HEK293 (cell line): ENCODE results near the gene USHBP1.
A peak's percentile ranks its signal among the peaks of the same experiment; 100 is the strongest.

Experiments
- GLI4 ChIP-seq: fragments of 450-650 bp; formaldehyde crosslinking; IDR thresholded peaks from 2 replicates; pipeline ENCODE4 v1.5.1; 2016; ENCODE audit warnings: missing biosample characterization, missing genetic modification characterization
- GLIS1 ChIP-seq: fragments of 450-650 bp; formaldehyde crosslinking; IDR thresholded peaks from 2 replicates; pipeline ENCODE4 v1.5.1; 2016; ENCODE audit warnings: missing biosample characterization, missing genetic modification characterization
- IKZF3 ChIP-seq: fragments of 450-650 bp; IDR thresholded peaks from 2 replicates; pipeline ENCODE4 v1.5.0; 2018; ENCODE audit warnings: missing biosample characterization, mild to moderate bottlenecking, missing genetic modification characterization, moderate library complexity
- REPIN1 ChIP-seq: fragments of 450-650 bp; formaldehyde crosslinking; IDR thresholded peaks from 2 replicates; pipeline ENCODE4 v1.5.1; 2017; ENCODE audit warnings: missing biosample characterization, missing genetic modification characterization, low read depth
- ZBTB48 ChIP-seq: fragments of 450-650 bp; formaldehyde crosslinking; IDR thresholded peaks from 2 replicates; pipeline ENCODE4 v1.5.1; 2016; ENCODE audit warnings: missing biosample characterization, missing genetic modification characterization
- ZFP37 ChIP-seq: fragments of 450-650 bp; formaldehyde crosslinking; IDR thresholded peaks from 2 replicates; pipeline ENCODE4 v1.5.1; 2016; ENCODE audit warnings: missing biosample characterization, missing genetic modification characterization
- ZNF16 ChIP-seq: fragments of 450-650 bp; formaldehyde crosslinking; IDR thresholded peaks from 2 replicates; pipeline ENCODE4 v1.5.1; 2016; ENCODE audit warnings: low read depth, missing biosample characterization, missing genetic modification characterization
- ZNF24 ChIP-seq: fragments of 450-650 bp; formaldehyde crosslinking; IDR thresholded peaks from 2 replicates; pipeline ENCODE4 v1.5.1; 2016; ENCODE audit warnings: missing biosample characterization, missing genetic modification characterization
- ZNF501 ChIP-seq: fragments of 450-650 bp; formaldehyde crosslinking; IDR thresholded peaks from 2 replicates; pipeline ENCODE4 v1.5.1; 2016; ENCODE audit warnings: missing biosample characterization, missing genetic modification characterization
- ZNF600 ChIP-seq: fragments of 450-650 bp; formaldehyde crosslinking; IDR thresholded peaks from 2 replicates; pipeline ENCODE4 v1.5.1; 2016; ENCODE audit warnings: missing biosample characterization, missing genetic modification characterization
- ZNF610 ChIP-seq: fragments of 450-650 bp; formaldehyde crosslinking; IDR thresholded peaks from 2 replicates; pipeline ENCODE4 v1.5.1; 2016; ENCODE audit warnings: missing biosample characterization, missing genetic modification characterization, borderline replicate concordance
- ZNF629 ChIP-seq: fragments of 450-650 bp; formaldehyde crosslinking; IDR thresholded peaks from 2 replicates; pipeline ENCODE4 v1.5.1; 2017; ENCODE audit warnings: missing biosample characterization, missing genetic modification characterization
- ZSCAN16 ChIP-seq: fragments of 450-650 bp; formaldehyde crosslinking; IDR thresholded peaks from 2 replicates; pipeline ENCODE4 v1.5.1; 2016; ENCODE audit warnings: missing biosample characterization, missing genetic modification characterization
- TF ChIP-seq, protein P1 (sequence below): fragments of 450-650 bp; formaldehyde crosslinking; IDR thresholded peaks from 2 replicates; pipeline ENCODE4 v1.5.1; 2017; ENCODE audit warnings: missing biosample characterization, missing genetic modification characterization
- TF ChIP-seq, protein P2 (sequence below): fragments of 450-650 bp; IDR thresholded peaks from 2 replicates; pipeline ENCODE4 v1.5.1; 2018; ENCODE audit warnings: missing biosample characterization, missing genetic modification characterization
- TF ChIP-seq, protein P3 (sequence below): fragments of 450-650 bp; formaldehyde crosslinking; IDR thresholded peaks from 2 replicates; pipeline ENCODE4 v1.5.1; 2017; ENCODE audit warnings: missing biosample characterization, missing genetic modification characterization
- TF ChIP-seq, protein P4 (sequence below): fragments of 450-650 bp; formaldehyde crosslinking; IDR thresholded peaks from 2 replicates; pipeline ENCODE4 v1.5.1; 2016; ENCODE audit warnings: missing biosample characterization, missing genetic modification characterization
- TF ChIP-seq, protein P5 (sequence below): fragments of 450-650 bp; formaldehyde crosslinking; IDR thresholded peaks from 2 replicates; pipeline ENCODE4 v1.5.1; 2016; ENCODE audit warnings: missing biosample characterization, missing genetic modification characterization
- TF ChIP-seq, protein P6 (sequence below): fragments of 450-650 bp; formaldehyde crosslinking; optimal IDR thresholded peaks from 2 replicates; pipeline ENCODE3; 2016; ENCODE audit warnings: missing biosample characterization, mild to moderate bottlenecking, missing genetic modification characterization
- TF ChIP-seq, protein P7 (sequence below): fragments of 450-650 bp; formaldehyde crosslinking; IDR thresholded peaks from 2 replicates; pipeline ENCODE4 v1.5.1; 2016; ENCODE audit warnings: missing biosample characterization, missing genetic modification characterization

Gene USHBP1

DNA sequence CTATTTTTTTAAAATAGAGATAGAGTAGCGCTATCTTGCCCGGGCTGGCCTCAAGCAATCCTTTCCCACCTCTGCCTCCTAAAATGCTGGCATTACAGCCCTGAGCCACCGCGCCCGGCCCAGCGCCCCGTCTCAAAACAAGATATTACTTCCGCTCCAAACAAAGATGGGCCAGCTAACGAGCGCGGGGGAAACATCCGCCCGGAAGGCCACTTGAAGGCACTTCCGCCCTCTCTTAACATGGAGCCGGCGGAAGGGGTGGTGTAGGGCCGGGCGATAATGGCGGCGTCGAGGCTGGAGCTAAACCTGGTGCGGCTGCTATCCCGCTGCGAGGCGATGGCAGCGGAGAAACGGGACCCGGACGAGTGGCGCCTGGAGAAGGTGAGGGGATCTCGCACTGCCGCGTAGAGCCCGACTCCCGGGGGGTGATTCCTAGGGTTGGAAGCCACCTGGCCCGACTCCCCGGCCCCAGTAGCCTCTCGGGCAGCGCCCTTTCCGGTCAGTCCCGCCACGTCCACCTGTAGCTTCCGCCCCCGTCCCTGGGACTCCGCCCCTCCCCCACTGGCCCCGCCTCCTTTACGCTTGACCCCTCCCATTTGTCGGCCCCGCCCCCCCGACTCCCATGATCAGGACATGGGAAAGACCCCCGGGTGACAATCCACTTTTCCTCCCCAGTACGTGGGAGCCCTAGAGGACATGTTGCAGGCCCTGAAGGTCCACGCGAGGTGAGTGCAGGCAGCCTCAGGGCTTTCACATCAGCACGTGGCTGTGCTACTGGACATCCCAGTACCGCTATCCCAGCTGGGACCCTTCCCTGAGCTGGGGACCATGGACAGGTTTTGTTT lies 49.2 kb downstream of the USHBP1 start, which contains the start of gene USE1 (continued):
- TF ChIP-seq, protein P1, sequence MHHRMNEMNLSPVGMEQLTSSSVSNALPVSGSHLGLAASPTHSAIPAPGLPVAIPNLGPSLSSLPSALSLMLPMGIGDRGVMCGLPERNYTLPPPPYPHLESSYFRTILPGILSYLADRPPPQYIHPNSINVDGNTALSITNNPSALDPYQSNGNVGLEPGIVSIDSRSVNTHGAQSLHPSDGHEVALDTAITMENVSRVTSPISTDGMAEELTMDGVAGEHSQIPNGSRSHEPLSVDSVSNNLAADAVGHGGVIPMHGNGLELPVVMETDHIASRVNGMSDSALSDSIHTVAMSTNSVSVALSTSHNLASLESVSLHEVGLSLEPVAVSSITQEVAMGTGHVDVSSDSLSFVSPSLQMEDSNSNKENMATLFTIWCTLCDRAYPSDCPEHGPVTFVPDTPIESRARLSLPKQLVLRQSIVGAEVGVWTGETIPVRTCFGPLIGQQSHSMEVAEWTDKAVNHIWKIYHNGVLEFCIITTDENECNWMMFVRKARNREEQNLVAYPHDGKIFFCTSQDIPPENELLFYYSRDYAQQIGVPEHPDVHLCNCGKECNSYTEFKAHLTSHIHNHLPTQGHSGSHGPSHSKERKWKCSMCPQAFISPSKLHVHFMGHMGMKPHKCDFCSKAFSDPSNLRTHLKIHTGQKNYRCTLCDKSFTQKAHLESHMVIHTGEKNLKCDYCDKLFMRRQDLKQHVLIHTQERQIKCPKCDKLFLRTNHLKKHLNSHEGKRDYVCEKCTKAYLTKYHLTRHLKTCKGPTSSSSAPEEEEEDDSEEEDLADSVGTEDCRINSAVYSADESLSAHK (tag by site-specific recombination): peak; percentile 36; the same call in 1 of the 2 replicates
- TF ChIP-seq ZNF629 (tag by site-specific recombination): peak; percentile 84
- peak; percentile 41; the same call in 1 of the 2 replicates for TF ChIP-seq ZFP37 (tag by site-specific recombination)
- TF ChIP-seq, protein P2, sequence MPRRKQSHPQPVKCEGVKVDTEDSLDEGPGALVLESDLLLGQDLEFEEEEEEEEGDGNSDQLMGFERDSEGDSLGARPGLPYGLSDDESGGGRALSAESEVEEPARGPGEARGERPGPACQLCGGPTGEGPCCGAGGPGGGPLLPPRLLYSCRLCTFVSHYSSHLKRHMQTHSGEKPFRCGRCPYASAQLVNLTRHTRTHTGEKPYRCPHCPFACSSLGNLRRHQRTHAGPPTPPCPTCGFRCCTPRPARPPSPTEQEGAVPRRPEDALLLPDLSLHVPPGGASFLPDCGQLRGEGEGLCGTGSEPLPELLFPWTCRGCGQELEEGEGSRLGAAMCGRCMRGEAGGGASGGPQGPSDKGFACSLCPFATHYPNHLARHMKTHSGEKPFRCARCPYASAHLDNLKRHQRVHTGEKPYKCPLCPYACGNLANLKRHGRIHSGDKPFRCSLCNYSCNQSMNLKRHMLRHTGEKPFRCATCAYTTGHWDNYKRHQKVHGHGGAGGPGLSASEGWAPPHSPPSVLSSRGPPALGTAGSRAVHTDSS (tag by site-specific recombination): no peak
- TF ChIP-seq, protein P3, sequence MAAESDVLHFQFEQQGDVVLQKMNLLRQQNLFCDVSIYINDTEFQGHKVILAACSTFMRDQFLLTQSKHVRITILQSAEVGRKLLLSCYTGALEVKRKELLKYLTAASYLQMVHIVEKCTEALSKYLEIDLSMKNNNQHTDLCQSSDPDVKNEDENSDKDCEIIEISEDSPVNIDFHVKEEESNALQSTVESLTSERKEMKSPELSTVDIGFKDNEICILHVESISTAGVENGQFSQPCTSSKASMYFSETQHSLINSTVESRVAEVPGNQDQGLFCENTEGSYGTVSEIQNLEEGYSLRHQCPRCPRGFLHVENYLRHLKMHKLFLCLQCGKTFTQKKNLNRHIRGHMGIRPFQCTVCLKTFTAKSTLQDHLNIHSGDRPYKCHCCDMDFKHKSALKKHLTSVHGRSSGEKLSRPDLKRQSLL (tag by site-specific recombination): peak; percentile 81; the same call in 1 of the 2 replicates
- no peak for TF ChIP-seq ZSCAN16 (tag by site-specific recombination)
- TF ChIP-seq ZNF501 (tag by site-specific recombination): peak; percentile 68; the same call in 1 of the 2 replicates
- TF ChIP-seq, protein P4, sequence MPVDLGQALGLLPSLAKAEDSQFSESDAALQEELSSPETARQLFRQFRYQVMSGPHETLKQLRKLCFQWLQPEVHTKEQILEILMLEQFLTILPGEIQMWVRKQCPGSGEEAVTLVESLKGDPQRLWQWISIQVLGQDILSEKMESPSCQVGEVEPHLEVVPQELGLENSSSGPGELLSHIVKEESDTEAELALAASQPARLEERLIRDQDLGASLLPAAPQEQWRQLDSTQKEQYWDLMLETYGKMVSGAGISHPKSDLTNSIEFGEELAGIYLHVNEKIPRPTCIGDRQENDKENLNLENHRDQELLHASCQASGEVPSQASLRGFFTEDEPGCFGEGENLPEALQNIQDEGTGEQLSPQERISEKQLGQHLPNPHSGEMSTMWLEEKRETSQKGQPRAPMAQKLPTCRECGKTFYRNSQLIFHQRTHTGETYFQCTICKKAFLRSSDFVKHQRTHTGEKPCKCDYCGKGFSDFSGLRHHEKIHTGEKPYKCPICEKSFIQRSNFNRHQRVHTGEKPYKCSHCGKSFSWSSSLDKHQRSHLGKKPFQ (tag by site-specific recombination): 0 out of 2 replicates have a peak, but pooled peaks have one; percentile 25
- TF ChIP-seq IKZF3: 0 out of 2 replicates have a peak, but pooled peaks have one; percentile 25
- TF ChIP-seq, protein P5, sequence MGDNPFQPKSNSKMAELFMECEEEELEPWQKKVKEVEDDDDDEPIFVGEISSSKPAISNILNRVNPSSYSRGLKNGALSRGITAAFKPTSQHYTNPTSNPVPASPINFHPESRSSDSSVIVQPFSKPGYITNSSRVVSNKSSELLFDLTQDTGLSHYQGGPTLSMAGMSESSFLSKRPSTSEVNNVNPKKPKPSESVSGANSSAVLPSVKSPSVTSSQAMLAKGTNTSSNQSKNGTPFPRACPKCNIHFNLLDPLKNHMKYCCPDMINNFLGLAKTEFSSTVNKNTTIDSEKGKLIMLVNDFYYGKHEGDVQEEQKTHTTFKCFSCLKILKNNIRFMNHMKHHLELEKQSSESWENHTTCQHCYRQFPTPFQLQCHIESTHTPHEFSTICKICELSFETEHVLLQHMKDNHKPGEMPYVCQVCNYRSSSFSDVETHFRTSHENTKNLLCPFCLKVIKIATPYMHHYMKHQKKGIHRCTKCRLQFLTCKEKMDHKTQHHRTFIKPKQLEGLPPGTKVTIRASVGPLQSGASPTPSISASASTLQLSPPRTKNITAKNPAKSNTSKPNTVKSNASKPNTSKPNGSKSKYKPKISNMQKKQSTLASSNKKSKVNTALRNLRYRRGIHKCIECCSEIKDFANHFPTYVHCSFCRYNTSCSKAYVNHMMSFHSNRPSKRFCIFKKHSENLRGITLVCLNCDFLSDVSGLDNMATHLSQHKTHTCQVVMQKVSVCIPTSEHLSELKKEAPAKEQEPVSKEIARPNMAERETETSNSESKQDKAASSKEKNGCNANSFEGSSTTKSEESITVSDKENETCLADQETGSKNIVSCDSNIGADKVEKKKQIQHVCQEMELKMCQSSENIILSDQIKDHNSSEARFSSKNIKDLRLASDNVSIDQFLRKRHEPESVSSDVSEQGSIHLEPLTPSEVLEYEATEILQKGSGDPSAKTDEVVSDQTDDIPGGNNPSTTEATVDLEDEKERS (tag by site-specific recombination): 0 out of 2 replicates have a peak, but pooled peaks have one; percentile 61
- TF ChIP-seq ZNF24 (tag by site-specific recombination): peak; percentile 88
- TF ChIP-seq, protein P6, sequence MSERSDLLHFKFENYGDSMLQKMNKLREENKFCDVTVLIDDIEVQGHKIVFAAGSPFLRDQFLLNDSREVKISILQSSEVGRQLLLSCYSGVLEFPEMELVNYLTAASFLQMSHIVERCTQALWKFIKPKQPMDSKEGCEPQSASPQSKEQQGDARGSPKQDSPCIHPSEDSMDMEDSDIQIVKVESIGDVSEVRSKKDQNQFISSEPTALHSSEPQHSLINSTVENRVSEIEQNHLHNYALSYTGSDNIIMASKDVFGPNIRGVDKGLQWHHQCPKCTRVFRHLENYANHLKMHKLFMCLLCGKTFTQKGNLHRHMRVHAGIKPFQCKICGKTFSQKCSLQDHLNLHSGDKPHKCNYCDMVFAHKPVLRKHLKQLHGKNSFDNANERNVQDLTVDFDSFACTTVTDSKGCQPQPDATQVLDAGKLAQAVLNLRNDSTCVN (tag by site-specific recombination): peak; percentile 50
- TF ChIP-seq, protein P7, sequence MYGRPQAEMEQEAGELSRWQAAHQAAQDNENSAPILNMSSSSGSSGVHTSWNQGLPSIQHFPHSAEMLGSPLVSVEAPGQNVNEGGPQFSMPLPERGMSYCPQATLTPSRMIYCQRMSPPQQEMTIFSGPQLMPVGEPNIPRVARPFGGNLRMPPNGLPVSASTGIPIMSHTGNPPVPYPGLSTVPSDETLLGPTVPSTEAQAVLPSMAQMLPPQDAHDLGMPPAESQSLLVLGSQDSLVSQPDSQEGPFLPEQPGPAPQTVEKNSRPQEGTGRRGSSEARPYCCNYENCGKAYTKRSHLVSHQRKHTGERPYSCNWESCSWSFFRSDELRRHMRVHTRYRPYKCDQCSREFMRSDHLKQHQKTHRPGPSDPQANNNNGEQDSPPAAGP (tag by site-specific recombination): peak; percentile 83
- peak; percentile 56; the same call in 1 of the 2 replicates for TF ChIP-seq ZBTB48 (tag by site-specific recombination)
- TF ChIP-seq GLI4: peak; percentile 51; the same call in 1 of the 2 replicates
- TF ChIP-seq REPIN1 (tag by site-specific recombination): 0 out of 2 replicates have a peak, but pooled peaks have one; percentile 43
- peak; percentile 60 for TF ChIP-seq GLIS1 (tag by site-specific recombination)
- TF ChIP-seq ZNF610 (tag by site-specific recombination): peak; percentile 86; the same call in 1 of the 2 replicates
- TF ChIP-seq ZNF16 (tag by site-specific recombination): no peak
- peak; percentile 57 for TF ChIP-seq ZNF600 (tag by site-specific recombination)
